T-helper 9 cell (primary cell): ENCODE measurements around the gene BRSK2.
"Not testable (repeated sequence)": the region's sequence is repeated elsewhere in the genome, so short reads cannot be mapped to it uniquely, and the experiment has no call there.

ENCODE experiments used
- DNase-seq: peaks from one replicate; pipeline ENCODE4 v3.0.0-alpha.2; 2020

The BRSK2 gene

GRCh38 chr11:1354125-1354938 lies 35.4 kb upstream of the BRSK2 start:
- no peak for DNase-seq

DNA sequence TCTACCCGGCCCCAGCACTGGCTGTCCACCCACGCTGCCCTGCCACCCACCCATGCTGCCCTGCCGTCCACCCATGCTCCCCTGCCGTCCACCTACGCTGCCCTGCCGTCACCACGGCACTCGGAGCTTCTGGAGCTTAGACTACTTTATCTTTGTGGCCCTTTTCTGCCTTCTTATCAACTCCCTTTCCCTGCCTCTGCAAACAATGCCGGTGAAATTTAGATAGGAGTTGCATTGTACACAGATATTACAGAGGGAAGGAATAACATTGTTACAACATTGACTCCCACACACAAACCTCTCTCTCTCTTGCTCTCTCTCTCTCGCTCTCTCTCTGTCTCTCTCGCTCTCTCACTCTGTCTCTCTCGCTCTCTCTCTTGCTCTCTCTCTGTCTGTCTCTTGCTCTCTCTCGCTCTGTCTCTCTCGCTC lies 33.7 kb upstream of the BRSK2 start:
- no peak for DNase-seq

GRCh38 chr11:1356478-1356960 lies 33.2 kb upstream of the BRSK2 start:
- DNase-seq, result no peak

GRCh38 chr11:1358286-1358685 lies 31.4 kb upstream of the BRSK2 start:
- DNase-seq, result no peak

DNA sequence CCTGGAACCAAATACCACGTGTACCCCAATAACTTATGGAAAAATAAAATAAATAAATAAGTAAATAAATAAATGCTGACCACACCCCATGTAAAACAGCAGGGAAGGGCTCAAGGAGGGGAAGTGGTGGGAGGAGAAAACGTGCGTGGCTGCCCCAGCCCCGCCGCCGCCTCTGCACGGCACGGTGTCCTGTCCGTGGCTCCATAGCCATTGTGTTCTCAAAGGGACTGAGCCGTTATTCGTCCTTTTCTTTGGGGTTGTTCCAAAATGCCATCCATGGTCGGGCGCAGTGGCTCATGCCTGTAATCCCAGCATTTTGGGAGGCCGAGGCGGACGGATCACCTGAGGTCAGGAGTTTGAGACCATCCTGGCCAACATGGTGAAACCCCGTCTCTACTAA lies 30.8 kb upstream of the BRSK2 start:
- not testable (repeated sequence) for DNase-seq

DNA sequence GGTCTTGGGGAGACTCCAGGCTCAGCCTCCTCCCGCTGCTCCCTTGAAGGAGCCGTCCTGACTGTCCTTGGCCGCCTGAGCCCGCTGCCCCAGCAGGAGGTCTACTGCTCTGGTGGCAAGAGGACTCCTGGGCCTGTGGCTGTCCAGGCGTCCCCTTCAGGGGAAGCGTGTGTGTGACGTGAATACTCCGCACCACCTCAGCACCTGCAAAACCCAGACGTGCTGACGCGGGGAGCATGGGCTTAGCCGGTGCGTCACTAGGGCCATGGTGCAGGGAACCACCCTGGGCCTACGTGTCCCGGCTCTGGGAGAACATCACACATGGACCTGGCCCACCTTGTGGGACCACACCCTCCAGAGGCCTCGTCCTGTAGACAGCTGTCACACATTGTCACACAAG lies 30.2 kb upstream of the BRSK2 start:
- DNase-seq, result no peak

DNA sequence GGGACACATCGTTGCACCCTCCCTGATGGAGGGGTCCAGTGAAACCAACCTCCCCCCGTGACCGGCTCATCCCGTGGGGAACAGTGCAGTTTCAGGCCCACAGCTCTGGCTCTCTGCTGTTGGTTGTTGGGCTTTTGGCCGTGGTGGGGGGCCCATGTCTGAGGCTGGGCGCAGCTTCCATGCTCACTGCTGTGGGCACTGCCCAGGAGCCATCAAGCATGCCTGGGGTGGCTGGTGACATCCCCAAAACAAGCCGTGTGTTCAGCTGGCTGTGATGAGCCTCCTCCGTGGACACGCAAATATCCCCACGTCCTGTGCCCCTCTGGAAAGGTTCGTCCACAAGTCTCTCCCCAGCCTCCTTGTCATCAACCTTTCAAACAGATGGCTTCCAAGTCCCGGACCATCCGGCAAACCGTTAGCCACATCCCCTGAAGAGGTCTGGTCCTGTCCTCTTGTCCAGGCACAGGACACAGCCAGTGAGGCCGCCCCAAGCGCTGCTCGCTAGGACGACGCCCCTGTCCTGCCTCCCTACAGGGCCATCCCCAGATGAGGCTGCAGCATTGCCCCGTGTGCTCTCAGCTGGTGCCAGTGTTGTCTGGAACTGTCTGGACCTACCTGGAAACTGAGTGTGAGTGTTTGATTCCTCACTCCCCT lies 29.4 kb upstream of the BRSK2 start:
- DNase-seq, result no peak

DNA sequence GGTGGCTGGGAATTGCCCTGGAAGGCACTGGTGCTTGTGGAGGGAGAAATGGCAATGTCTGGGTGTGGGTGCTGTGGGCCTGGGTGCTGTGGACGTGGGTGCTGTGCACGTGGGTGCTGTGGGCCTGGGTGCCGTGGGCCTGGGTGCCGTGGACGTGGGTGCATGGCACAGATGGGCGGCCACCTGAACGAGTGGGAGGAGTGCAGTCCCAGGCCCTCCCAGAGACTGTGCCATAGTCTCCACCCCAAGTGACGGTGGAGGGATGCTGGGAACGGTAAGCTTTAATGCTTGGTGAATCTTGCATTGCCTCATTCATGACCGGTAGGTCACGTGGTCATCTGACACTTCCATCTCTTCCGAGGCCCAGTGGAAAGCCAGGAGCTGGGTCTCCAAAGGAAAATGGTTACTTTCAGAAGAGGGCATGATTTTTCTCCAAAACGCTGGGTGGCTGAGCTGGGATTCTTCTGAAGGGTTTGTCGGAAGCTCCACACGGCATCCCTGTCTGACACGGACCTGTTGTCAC lies 28.8 kb upstream of the BRSK2 start:
- DNase-seq, result no peak

GRCh38 chr11:1361882-1362281 lies 27.9 kb upstream of the BRSK2 start:
- DNase-seq, result no peak

DNA sequence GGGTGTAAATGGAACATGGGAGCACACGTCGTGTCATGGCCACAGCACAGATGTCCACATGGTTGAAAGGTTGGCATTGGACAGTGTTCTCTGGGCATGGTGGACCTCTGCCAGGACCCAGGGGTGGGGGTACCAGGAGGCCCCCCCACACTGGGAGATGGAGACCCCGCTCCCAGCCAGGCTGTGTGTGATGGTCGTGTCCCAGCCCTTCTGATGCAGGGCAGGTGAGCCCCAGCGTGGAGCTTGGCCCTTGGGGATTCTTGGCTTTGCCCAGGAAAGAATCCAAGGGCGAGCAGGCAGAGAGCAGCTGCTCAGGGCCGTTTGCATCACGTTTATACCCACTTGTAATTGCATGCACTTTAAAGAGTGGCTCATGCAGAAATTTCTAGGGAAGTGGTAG lies 22.0 kb upstream of the BRSK2 start:
- no peak for DNase-seq

GRCh38 chr11:1368216-1368615 lies 21.5 kb upstream of the BRSK2 start:
- no peak for DNase-seq

- DNase-seq, result no peak
Measured at GRCh38 chr11:1368966-1369365, 20.8 kb upstream of the BRSK2 start.

DNA sequence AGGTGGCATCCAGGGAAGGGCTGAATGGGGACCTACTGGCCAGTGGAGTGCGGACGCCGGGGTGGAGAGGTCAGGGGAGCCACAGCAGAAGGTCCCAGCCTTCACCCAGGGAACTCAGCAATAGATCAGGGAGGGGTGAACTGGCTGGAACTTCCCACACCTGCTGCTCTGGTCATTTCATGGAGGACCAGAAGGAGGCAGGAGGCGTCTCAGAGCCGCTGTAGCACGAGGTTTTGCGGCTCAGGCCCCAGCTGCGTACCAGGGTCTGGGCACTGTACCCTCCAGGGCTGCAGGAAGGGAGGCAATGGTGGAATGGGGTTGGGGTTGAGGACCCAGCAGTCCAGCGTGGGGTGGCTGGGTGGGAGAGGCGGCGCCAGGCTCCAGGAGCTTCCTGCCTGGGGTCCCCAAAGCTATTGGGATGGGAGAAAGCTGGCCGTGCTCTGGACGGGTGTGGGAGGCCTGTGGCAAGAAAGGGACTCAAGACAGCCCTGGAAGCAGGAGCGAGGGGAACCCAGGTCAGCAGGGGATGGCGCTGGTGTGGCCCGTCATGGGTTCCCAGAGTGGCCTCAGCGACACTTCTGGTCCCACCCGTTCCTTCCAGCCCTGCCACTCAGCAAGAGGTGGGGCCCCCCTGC lies 20.2 kb upstream of the BRSK2 start:
- DNase-seq, result no peak

- DNase-seq, result no peak
Measured at GRCh38 chr11:1370186-1371025, 19.3 kb upstream of the BRSK2 start.

DNA sequence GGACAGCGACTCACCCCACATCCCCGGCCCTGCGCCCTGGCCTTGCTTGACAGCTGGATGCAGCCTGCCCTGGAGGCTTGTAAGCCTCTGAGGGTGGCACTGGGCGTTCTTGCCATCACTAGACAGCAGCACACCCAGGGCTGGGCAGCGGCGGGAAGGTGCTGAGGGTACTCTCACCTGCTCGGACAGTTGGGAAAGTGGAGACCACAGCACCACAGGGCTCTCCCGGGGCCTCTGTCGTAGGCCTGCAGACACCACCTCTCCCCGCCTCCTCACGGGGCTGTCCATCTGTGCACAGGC lies 18.8 kb upstream of the BRSK2 start:
- DNase-seq, result no peak

DNA sequence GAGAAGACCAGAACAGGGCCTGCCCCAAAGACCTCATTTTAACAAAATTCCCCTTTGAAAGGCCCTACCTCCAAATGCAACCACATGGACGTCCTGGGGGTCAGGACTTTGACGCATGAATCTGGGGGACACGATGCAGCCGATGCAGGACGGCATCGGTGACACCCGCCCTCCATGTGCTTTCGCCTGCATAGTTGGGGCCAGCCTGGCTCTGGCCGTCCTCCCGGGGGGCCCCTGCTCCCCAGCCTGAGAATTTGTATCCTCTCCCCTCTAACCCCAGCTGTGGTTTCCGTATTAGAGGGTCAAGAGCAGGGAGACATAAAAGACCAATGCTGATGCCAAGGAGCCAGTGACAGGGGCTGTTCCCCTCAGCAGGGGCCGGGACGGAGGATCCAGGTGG lies 18.4 kb upstream of the BRSK2 start:
- no peak for DNase-seq

- no peak for DNase-seq
Measured at GRCh38 chr11:1371836-1372465, 17.8 kb upstream of the BRSK2 start.

DNA sequence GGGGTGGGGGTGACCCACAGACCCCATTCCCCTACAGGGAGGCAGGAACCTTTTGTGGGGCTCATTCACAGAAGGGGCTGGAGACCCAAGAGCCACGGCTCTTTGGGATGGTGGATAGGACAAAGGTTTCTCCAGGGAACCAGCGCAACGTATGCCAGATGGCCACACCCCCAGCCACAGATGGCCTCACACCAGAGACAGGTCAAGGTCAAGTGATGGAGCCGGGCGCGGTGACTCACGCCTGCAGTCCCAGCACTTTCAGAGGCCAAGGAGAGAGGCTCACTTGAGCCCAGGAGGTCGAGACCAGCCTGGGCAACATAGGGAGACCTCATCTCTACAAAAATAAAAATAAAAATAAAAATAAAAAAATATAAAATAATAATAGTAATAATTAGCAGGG lies 17.1 kb upstream of the BRSK2 start:
- DNase-seq, result no peak

DNA sequence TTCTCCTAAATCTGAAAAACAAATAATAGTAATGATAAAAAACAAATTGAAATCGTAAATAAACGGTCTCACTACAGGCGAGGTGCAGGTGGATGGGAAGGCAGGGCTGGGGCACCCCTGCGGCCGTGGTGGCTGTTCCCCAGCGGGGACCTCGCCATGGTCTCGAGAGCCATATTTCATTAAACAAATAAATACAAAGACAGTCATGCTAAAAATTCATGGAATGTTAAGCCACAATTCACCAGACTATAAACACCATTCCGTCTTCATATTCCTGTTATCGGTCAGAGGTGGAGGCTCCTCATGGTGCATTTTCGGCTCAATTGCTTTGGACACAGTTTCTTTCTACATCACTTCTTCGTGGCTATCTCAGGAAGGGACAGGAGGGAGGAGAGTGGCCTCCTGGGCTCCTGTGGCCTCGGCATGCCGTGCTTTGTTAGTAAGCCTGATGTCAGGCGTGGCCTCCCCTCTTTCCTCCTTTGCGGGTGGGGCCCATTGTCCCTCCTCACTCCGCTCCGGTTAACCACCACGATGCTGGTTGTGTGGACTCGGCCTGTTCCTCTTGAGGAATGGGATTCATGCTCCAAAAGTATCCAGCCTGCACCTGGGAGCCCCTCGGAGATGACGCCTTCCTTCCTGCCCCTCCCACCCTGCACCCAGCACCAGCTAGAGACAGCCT lies 16.1 kb upstream of the BRSK2 start:
- DNase-seq, result no peak

- DNase-seq, result no peak
Measured at GRCh38 chr11:1375161-1375954, 14.4 kb upstream of the BRSK2 start.

- DNase-seq, result no peak
Measured at GRCh38 chr11:1375955-1376258, 13.8 kb upstream of the BRSK2 start.
